ENCODE measurements around the gene SLC38A9.
"Not testable (repeated sequence)": the region's sequence is repeated elsewhere in the genome, so short reads cannot be mapped to it uniquely, and the experiment has no call there.

SLC38A9 gene, protein sequence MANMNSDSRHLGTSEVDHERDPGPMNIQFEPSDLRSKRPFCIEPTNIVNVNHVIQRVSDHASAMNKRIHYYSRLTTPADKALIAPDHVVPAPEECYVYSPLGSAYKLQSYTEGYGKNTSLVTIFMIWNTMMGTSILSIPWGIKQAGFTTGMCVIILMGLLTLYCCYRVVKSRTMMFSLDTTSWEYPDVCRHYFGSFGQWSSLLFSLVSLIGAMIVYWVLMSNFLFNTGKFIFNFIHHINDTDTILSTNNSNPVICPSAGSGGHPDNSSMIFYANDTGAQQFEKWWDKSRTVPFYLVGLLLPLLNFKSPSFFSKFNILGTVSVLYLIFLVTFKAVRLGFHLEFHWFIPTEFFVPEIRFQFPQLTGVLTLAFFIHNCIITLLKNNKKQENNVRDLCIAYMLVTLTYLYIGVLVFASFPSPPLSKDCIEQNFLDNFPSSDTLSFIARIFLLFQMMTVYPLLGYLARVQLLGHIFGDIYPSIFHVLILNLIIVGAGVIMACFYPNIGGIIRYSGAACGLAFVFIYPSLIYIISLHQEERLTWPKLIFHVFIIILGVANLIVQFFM

DNA sequence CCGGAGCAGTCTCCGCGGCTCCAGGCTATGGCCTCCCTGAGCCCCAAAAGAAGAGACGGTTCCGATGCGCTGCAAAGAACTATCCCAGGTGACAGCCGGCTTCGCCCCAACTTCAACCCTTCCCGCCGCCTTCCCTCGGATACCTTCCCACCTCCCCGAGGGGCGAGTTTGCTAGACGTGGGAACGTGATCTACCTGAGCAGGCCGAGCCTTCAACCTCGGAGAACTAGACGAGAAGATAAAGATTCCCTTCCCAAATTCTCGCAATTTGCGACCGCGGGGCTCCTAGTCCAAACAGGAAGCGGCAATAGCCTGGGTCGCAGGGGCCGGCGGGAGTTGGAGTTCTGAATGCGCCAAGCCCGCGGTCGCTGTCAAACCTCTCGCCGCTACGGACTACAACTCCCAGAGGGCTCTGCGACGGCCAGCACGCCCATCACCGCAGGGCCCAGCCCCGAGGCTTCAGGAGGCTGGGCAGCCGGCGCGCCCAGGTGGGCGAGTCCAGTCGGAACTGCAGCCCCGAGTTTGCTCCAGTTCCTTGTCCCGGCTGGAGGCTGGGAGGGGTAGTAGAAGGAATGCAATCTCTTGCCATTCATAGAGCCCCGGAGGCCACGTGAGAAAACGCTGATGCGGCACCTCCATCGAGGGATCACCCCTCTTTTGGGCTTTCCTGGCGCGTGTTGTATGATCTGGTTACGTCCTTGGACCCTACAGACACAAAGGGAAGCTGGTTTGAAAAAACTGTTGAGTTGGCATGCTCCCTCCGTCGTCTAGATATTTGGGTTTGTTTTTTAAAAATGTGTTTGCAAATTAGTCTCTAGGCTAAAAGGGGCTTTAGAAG is at the start of gene SLC38A9:
TSS of gene SLC38A9 (minus strand) at position 302 of the 837 bp plus-strand sequence. CDS start 14,366 bp downstream, outside the sequence.
- peak; percentile 93 for DNase-seq

DNA sequence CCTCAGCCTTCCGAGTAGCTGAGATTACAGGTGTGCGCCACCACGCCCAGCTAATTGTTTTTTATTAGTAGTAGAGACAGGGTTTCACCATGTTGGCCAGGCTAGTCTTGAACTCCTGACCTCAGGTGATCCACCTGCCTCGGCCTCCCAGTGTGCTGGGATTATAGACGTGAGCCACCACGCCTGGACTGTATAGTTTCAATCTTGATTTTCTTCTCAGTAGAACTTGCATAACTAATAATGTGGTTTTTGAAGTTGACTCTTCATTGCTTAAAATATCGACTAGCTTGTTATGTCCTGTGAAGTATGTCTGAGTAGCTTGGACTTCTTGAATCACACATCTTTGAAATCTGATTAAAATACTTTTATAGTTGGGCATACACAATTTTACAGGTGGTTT is 49.6 kb upstream of the SLC38A9 start:
- DNase-seq = not testable (repeated sequence)

DNA sequence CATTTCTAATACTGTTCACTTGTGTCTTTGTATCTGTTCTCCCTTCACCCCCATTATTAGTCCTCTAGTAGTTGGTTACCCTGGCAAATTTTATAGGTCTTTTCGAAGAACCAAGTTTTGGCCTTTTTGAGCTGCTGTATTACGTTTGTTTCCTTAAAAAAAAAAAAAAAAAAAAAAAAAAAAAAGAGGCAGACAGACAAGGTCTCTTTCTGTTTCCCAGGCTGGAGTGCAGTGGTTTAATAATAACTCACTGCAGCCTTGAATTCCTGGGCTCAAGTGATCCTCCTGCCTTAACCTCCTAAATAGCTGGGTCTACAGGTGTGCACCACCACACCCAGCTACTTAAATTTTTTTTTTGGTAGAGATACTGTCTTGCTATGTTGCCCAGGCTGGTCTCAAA is 46.6 kb upstream of the SLC38A9 start:
- DNase-seq = no peak

GRCh38 chr5:55758231-55758630 is 46.1 kb upstream of the SLC38A9 start:
- no peak for DNase-seq

GRCh38 chr5:55750499-55750898 is 38.4 kb upstream of the SLC38A9 start:
- no peak for DNase-seq

GRCh38 chr5:55750063-55750462 is 37.9 kb upstream of the SLC38A9 start:
- DNase-seq = no peak

GRCh38 chr5:55749387-55749786 is 37.3 kb upstream of the SLC38A9 start:
- no peak for DNase-seq

GRCh38 chr5:55747778-55748318 is 35.7 kb upstream of the SLC38A9 start:
- DNase-seq = no peak

- no peak for DNase-seq
These were observed 30.7 kb upstream of the SLC38A9 start for GRCh38 chr5:55742778-55743177.

- DNase-seq = no peak
These were observed 25.7 kb upstream of the SLC38A9 start, which contains the start of gene DDX4 for GRCh38 chr5:55737793-55738192. TSS of gene DDX4 (plus strand) at chr5:55738061. CDS start at chr5:55738964, 903 bp downstream.

DNA sequence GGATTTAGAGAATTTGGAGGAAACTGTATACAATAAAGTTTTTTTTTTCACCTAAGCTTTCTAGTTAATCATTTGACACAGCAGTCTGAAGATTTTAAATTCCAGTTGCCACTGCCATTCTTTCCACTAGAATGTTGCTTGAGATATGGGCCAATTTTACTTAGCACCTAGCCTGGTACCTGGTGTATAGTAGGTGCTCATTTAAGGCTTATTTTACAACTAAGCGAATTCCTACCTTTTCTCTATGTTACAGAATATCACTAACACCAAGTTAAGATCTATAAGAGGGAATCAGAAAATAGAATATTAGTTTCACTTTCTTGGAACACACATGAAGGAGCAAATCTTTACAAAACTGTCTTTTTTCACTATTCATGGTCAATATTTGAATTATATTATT is 22.5 kb upstream of the SLC38A9 start:
- DNase-seq = no peak

DNA sequence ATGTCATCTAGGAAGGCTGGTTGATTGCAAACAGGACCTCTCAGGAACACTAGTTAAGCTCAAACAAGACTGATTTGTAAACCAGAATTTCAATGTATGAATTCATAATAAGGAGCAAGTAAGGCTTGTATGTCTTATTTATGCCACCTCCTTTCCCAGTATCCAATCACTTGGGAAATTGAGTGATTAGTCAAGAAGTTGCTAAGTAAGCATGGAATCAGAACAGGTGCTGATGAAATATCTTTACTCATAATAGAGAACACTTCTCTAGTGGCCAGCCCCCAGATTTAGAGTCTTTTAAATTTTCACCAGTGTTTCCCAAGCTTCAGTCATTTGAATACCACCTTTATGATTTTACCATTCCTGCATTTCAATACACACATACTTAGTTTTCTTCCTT is 20.5 kb upstream of the SLC38A9 start:
- no peak for DNase-seq

DNA sequence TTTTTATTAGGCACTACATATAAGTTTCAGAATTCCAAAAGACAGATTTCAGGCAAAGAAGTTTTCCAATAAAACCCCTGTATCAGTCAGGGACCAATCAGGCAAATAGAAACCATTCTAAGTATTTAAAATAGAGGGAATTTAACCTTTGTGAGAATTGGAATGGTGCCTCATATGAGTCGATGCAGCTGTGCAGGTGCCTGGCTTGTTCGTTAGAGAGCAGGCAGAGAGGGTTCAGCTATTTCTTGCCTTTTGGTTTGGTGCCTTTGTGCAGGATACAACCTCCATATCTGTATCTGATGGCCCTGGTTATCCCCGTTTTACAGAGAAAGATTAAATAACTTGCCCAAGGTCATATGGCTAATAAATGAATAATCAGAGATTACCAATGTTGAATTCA is 19.7 kb upstream of the SLC38A9 start:
- DNase-seq = no peak

DNA sequence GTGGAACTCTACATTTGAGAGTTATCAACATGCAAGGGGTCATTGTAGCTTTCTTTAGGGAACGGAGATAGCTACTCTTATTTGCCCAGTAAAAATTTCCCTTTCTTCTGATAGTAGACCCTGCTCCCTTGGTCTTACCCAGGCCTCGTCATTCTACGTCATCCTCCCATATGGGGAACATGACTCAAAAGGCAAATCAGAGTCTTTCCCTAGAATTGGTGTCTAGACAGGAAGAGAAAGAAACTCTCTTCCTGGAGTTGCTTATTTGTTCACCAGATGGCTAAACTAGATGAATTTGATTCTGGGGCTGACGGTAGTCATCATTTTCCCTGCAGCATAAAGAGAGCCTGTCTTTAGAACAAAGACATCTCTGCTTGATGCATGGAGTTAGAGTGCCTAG is 12.2 kb upstream of the SLC38A9 start:
- peak; percentile 20 for DNase-seq

DNA sequence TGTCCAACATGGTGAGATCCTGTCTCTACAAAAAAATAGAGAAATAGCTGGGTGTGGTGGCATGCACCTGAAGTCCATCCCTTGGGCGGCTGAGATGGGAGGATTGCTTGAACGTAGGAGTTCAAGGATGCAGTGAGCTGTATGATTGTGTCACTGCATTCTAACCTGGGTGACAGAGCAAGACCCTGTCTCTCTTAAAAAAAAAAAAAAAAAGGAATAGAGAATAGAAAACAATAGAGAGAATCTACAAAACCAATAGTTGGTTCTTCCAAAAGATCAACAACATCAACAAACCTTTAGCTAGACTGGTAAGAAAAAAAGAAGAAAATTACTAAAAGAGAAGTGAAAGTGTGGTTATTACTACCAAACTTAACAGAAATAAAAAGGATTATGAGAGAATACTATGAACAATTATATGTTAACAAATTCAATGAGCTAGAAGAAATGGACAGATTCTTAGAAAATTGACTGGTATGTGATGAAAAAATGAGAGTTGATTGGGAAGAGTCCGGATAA is 8.1 kb upstream of the SLC38A9 start:
- DNase-seq = no peak

DNA sequence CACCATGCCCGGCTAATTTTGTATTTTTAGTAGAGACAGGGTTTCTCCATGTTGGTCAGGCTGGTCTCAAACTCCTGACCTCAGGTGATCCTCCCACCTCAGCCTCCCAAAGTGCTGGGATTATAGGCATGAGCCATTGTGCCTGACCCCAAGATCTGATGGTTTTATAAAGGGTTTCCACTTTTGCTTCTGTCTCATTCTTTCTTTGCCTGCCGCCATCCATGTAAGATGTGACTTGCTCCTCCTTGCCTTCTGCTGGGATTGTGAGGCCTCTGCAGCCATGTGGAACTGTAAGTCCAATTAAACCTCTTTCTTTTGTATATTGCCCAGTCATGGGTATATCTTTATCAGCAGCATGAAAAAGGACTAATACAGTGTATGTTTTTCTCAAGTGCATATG is 6.9 kb upstream of the SLC38A9 start:
- not testable (repeated sequence) for DNase-seq

DNA sequence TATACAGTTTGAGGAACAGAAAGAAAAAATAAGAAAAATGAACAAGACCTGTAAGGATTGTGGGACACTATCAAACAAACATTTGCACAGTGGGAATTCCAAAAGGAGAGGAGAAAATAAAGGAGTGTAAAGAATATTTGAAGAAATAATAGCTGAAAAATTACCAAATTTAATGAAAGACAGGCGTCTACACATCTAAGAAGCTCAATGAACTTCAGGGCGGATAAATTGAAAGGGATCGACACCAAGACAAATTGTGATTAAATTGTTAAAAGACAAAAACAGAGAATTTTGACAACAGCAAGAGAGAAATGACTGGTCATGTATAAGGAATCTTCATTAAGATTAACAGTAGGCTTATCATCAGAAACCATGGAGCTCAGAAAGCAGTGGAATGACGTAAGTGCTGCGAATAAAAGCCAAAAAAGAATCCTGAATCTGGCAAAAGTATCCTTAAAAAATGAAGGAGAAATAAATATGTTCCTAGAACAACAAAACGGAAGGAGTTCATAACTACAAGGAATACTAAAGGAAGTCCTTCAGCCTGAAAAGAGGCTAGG is 3.5 kb upstream of the SLC38A9 start:
- DNase-seq = no peak

GRCh38 chr5:55714749-55715148 is 2.6 kb upstream of the SLC38A9 start:
- DNase-seq = no peak

DNA sequence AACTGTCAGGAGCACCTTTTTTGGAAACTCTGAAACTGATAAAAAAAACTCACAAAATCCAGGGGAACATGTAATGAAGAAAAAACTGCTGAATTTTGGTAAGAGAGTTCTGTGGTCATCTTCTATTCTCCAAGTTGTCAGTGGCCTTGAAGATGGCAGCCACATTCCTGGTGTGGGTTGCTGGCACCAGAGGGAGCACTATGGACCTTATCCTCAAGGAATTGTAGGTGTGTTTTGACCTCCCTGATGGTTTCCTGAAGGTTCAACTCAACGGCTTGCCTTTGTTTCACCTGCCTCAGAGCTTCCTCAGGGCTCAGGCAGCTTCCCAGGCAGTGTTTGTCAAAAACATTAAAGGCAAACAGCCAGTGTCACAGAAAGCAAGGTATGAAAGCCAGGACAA is 2.2 kb upstream of the SLC38A9 start:
- DNase-seq = no peak

GRCh38 chr5:55713871-55714270 is 1.7 kb upstream of the SLC38A9 start:
- DNase-seq = no peak

- no peak for DNase-seq
These were observed 559 bp downstream of the SLC38A9 start for GRCh38 chr5:55711507-55712022.

GRCh38 chr5:55708732-55709131 is 3.4 kb downstream of the SLC38A9 start:
- peak; percentile 22 for DNase-seq

DNA sequence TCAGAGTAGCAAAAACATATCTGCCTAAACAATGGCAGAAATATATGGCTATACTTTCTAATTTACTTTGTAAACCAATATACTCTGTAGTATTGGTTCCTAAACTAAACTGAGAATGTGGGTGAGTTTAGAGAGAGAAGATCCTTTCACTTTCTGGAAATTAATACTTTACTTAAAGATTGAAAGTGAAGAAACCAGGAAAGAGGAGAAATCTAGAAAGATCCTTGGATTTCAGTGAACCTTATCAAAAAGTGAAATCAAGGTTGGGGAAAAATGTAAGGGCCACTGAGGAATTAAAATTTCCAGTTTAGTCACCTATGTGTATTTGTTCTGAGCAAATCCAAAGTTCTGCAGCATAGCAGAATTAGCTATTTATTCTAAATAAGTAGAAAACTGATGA is 5.9 kb downstream of the SLC38A9 start:
- DNase-seq = no peak

Measured in fibroblast of skin of right biceps (primary cell).